Uterus (tissue), 2 donors: ENCODE data around the gene BTN3A1.

ENCODE experiments used
- CTCF ChIP-seq, 4 experiments: fragments of 200-600 bp in 2 of 4; fragments of 450-650 bp in 2 of 4; sonication (generic) in 2 of 4; IDR thresholded peaks; one replicate each; pipeline ENCODE4 v1.5.1; 2016 to 2019; ENCODE audit warnings: antibody characterized with exemption in 4 of 4, mild to moderate bottlenecking in 2 of 4, moderate library complexity in 1 of 4
- POLR2A ChIP-seq, 2 donors: fragments of 450-650 bp; IDR thresholded peaks; one replicate each; pipeline ENCODE4 v1.6.1; 2016; ENCODE audit warnings: antibody characterized with exemption in 2 of 2, mild to moderate bottlenecking in 1 of 2, moderate library complexity in 1 of 2

DNA sequence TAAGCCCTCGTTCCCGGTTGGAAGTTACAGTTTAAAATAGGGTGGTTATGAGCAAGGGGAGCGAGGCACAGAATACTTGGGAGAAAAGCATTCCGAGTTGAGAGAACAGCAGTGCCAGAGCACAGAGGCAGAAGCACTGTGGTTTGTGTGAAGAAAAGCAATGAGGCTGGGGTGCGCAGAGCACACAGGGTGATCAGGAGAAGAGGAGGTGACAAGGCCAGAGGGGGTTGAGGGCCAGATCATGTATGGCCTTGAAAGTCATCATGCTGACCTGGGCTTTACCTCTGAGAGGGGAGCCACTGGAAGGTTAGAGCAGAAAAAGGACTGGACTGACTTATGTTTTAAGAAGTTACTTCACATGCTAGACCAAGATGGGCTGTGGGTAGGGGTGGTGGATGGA lies 40.5 kb upstream of the BTN3A1 start:
- no peak for TF ChIP-seq CTCF (IDR thresholded peaks at IDR 0.05)
- TF ChIP-seq POLR2A (IDR thresholded peaks at IDR 0.05): no peak
